HL-60 (cell line): ENCODE data around the gene DMD.

Source experiments
- CTCF ChIP-seq: IDR thresholded peaks from one replicate; pipeline ENCODE4 v1.5.1; 2011; ENCODE audit warnings: low read length, control low read depth, inconsistent platforms; ENCODE audit not compliant: insufficient read depth
- GABPA ChIP-seq: IDR thresholded peaks from 2 replicates; pipeline ENCODE4 v1.6.1; 2012; ENCODE audit warnings: low read depth
- POLR2AphosphoS5 ChIP-seq: IDR thresholded peaks from 2 replicates; pipeline ENCODE4 v1.6.1; 2012; ENCODE audit warnings: low read depth
- REST ChIP-seq: IDR thresholded peaks from 2 replicates; pipeline ENCODE4 v1.6.1; 2012; ENCODE audit warnings: low read depth; ENCODE audit not compliant: insufficient replicate concordance
- SPI1 ChIP-seq: IDR thresholded peaks from 2 replicates; pipeline ENCODE4 v1.6.1; 2012; ENCODE audit warnings: low read depth, mild to moderate bottlenecking, borderline replicate concordance

GRCh38 chrX:32894679-32895078 is 316.7 kb downstream of the DMD start:
- TF ChIP-seq CTCF (no peak), REST (no peak), POLR2AphosphoS5 (no peak), GABPA (no peak), SPI1 (no peak)
